HL-60 (cell line): ENCODE results near the gene LRP5.

Source experiments
- DNase-seq, 2 experiments: peaks; one replicate each; pipeline ENCODE4 v3.0.0-alpha.2; 2010 to 2020; ENCODE audit warnings: low read depth in 1 of 2, low spot score in 1 of 2
- H3K27ac ChIP-seq: fragments of 250-450 bp; sonication (Bioruptor Pico); replicated peaks from 2 replicates; pipeline ENCODE4 v1.5.1; 2020; ENCODE audit warnings: mild to moderate bottlenecking, moderate library complexity
- H3K27me3 ChIP-seq: fragments of 250-450 bp; sonication (Bioruptor Pico); 2 replicates; pipeline ENCODE4 v1.5.1; 2021; ENCODE audit warnings: mild to moderate bottlenecking, moderate library complexity; ENCODE audit not compliant: insufficient read depth, poor library complexity, severe bottlenecking
- H3K4me3 ChIP-seq: replicated peaks from 2 replicates; pipeline ENCODE4 v1.5.1; 2011; ENCODE audit warnings: mild to moderate bottlenecking, control low read depth, low read length; ENCODE audit not compliant: insufficient read depth
- GABPA ChIP-seq: IDR thresholded peaks from 2 replicates; pipeline ENCODE4 v1.6.1; 2012; ENCODE audit warnings: low read depth
- POLR2AphosphoS5 ChIP-seq: IDR thresholded peaks from 2 replicates; pipeline ENCODE4 v1.6.1; 2012; ENCODE audit warnings: low read depth
- SPI1 ChIP-seq: IDR thresholded peaks from 2 replicates; pipeline ENCODE4 v1.6.1; 2012; ENCODE audit warnings: low read depth, mild to moderate bottlenecking, borderline replicate concordance
- TF ChIP-seq, protein P1 (sequence below): IDR thresholded peaks from 2 replicates; pipeline ENCODE4 v1.6.1; 2012; ENCODE audit warnings: low read depth; ENCODE audit not compliant: insufficient replicate concordance
- TF ChIP-seq, protein P2 (sequence below): IDR thresholded peaks from one replicate; pipeline ENCODE4 v1.5.1; 2011; ENCODE audit warnings: low read length, control low read depth, inconsistent platforms; ENCODE audit not compliant: insufficient read depth

LRP5 gene

GRCh38 chr11:68287419-68287818, 25.0 kb upstream of the LRP5 start:
- Histone ChIP-seq H3K4me3 (no peak overlapping the region), H3K27ac (no peak overlapping the region), H3K27me3 (no peaks in the 10 kb centered on the region)
- TF ChIP-seq, protein P1, sequence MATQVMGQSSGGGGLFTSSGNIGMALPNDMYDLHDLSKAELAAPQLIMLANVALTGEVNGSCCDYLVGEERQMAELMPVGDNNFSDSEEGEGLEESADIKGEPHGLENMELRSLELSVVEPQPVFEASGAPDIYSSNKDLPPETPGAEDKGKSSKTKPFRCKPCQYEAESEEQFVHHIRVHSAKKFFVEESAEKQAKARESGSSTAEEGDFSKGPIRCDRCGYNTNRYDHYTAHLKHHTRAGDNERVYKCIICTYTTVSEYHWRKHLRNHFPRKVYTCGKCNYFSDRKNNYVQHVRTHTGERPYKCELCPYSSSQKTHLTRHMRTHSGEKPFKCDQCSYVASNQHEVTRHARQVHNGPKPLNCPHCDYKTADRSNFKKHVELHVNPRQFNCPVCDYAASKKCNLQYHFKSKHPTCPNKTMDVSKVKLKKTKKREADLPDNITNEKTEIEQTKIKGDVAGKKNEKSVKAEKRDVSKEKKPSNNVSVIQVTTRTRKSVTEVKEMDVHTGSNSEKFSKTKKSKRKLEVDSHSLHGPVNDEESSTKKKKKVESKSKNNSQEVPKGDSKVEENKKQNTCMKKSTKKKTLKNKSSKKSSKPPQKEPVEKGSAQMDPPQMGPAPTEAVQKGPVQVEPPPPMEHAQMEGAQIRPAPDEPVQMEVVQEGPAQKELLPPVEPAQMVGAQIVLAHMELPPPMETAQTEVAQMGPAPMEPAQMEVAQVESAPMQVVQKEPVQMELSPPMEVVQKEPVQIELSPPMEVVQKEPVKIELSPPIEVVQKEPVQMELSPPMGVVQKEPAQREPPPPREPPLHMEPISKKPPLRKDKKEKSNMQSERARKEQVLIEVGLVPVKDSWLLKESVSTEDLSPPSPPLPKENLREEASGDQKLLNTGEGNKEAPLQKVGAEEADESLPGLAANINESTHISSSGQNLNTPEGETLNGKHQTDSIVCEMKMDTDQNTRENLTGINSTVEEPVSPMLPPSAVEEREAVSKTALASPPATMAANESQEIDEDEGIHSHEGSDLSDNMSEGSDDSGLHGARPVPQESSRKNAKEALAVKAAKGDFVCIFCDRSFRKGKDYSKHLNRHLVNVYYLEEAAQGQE: no peak
- TF ChIP-seq SPI1 (no peak), GABPA (no peak)
- TF ChIP-seq, protein P2, sequence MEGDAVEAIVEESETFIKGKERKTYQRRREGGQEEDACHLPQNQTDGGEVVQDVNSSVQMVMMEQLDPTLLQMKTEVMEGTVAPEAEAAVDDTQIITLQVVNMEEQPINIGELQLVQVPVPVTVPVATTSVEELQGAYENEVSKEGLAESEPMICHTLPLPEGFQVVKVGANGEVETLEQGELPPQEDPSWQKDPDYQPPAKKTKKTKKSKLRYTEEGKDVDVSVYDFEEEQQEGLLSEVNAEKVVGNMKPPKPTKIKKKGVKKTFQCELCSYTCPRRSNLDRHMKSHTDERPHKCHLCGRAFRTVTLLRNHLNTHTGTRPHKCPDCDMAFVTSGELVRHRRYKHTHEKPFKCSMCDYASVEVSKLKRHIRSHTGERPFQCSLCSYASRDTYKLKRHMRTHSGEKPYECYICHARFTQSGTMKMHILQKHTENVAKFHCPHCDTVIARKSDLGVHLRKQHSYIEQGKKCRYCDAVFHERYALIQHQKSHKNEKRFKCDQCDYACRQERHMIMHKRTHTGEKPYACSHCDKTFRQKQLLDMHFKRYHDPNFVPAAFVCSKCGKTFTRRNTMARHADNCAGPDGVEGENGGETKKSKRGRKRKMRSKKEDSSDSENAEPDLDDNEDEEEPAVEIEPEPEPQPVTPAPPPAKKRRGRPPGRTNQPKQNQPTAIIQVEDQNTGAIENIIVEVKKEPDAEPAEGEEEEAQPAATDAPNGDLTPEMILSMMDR: no peak
- no peak for DNase-seq

DNA sequence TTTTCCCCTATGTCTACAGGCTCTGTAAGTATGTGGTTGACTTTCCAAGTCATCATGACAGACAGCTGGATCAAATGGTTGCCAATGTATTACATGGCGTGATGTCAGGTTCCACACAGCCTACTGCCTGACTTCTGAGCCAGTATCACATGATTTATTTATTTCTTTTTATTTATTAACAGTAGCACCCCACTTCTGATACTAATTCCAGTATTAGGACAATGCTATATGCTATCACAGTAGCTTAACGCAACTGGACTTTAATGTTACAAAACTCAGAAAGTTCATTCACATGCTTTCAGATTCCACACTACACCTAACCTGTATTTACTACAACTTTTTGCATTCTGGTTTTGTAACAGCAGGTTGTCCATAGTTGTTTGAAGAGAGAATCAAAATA, 22.9 kb upstream of the LRP5 start:
- Histone ChIP-seq H3K27me3 (no peaks in the 10 kb centered on the region), H3K27ac (no peak overlapping the region), H3K4me3 (no peak overlapping the region)
- DNase-seq: no peak
- TF ChIP-seq, protein P2: no peak
- TF ChIP-seq GABPA (no peak), POLR2AphosphoS5 (no peak), SPI1 (no peak)
- TF ChIP-seq, protein P1: no peak

DNA sequence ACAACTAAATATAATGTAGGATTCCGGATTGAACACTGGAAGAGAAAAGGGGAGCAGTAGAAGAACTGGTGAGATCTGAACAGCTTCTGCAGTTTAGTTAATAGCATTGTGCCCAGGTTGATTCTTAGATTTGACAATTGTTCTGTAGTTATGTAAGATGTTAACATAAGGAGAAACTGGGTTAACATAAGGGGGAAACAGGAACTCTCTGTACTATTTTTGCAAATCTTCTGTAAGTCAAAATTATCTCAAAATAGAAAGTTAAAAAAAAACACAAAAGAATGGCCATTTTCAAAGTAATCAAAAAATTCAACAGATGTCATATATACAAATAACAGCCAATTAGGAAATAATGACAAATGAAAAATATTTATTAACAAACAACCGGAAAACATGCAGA, 18.7 kb upstream of the LRP5 start:
- DNase-seq: no peak

More for the DNA sequence above, 18.7 kb upstream of the LRP5 start:
- Histone ChIP-seq H3K4me3 (no peak overlapping the region), H3K27me3 (no peaks in the 10 kb centered on the region), H3K27ac (no peak overlapping the region)
- TF ChIP-seq SPI1 (no peak), GABPA (no peak), POLR2AphosphoS5 (no peak)
- TF ChIP-seq, protein P1: no peak
- TF ChIP-seq, protein P2: no peak
